HEK293 (cell line): ENCODE data around the gene CMIP.
A peak's percentile ranks its signal among the peaks of the same experiment; 100 is the strongest.

Source experiments
- CTCF ChIA-PET: fragments of 350-600 bp; formaldehyde crosslinking; extraction: SDS; loops from one replicate; lab custom pipeline; 2021; ENCODE audit warnings: antibody characterized with exemption; lab: Yijun Ruan, JAX
- POLR2A ChIA-PET: fragments of 300-600 bp; formaldehyde crosslinking; extraction: SDS; loops from one replicate; lab custom pipeline; 2020; ENCODE audit warnings: antibody characterized with exemption, inconsistent platforms; lab: Yijun Ruan, JAX
- H3K27ac ChIP-seq: fragments of 200-500 bp; sonication (Bioruptor generic); 2 replicates; pipeline ENCODE4 v1.5.1; 2014; ENCODE audit warnings: low read depth, low read length, control low read depth, inconsistent platforms; ENCODE audit errors: extremely low read depth
- H3K36me3 ChIP-seq, 2 experiments: fragments of 200-500 bp in 1 of 2; sonication (Bioruptor generic) in 1 of 2; 1 replicate in 1 of 2; 2 replicates in 1 of 2; pipeline ENCODE4 v1.5.1; 2014 to 2017; ENCODE audit warnings: inconsistent platforms in 2 of 2, low read length in 2 of 2; ENCODE audit not compliant: control insufficient read depth in 2 of 2, insufficient read depth in 1 of 2
- H3K4me1 ChIP-seq: fragments of 200-500 bp; sonication (Bioruptor generic); 2 replicates; pipeline ENCODE4 v1.5.1; 2014; ENCODE audit warnings: mild to moderate bottlenecking, low read length, inconsistent platforms; ENCODE audit not compliant: control insufficient read depth, insufficient read depth
- H3K4me3 ChIP-seq: 2 replicates; pipeline ENCODE4 v1.5.1; 2011; ENCODE audit warnings: low read depth, mild to moderate bottlenecking, control low read depth, low read length, moderate library complexity
- H3K9me3 ChIP-seq: fragments of 200-500 bp; sonication (Bioruptor generic); 2 replicates; pipeline ENCODE4 v1.5.1; 2014; ENCODE audit warnings: low read depth, low read length, inconsistent platforms; ENCODE audit not compliant: control insufficient read depth, insufficient read depth
- GLI2 ChIP-seq: fragments of 450-650 bp; formaldehyde crosslinking; IDR thresholded peaks from 2 replicates; pipeline ENCODE4; 2017; ENCODE audit warnings: missing biosample characterization, missing genetic modification characterization, low read depth, borderline replicate concordance
- HIC1 ChIP-seq: fragments of 450-650 bp; formaldehyde crosslinking; IDR thresholded peaks from 2 replicates; pipeline ENCODE4 v1.5.1; 2016; ENCODE audit warnings: missing biosample characterization, missing genetic modification characterization
- SCRT2 ChIP-seq: fragments of 450-650 bp; formaldehyde crosslinking; IDR thresholded peaks from 2 replicates; pipeline ENCODE4 v1.5.1; 2016; ENCODE audit warnings: missing biosample characterization, missing genetic modification characterization
- SP3 ChIP-seq: fragments of 450-650 bp; formaldehyde crosslinking; IDR thresholded peaks from 2 replicates; pipeline ENCODE4 v1.5.1; 2016; ENCODE audit warnings: missing biosample characterization, missing genetic modification characterization
- TCF7L2 ChIP-seq: IDR thresholded peaks from 2 replicates; pipeline ENCODE4 v1.6.1; 2011; ENCODE audit warnings: low read depth, mild to moderate bottlenecking, inconsistent platforms, low read length, moderate library complexity, borderline replicate concordance
- WT1 ChIP-seq: fragments of 450-650 bp; formaldehyde crosslinking; IDR thresholded peaks from 2 replicates; pipeline ENCODE4 v1.5.1; 2016; ENCODE audit warnings: missing biosample characterization, missing genetic modification characterization
- ZBTB17 ChIP-seq: fragments of 450-650 bp; formaldehyde crosslinking; IDR thresholded peaks from 2 replicates; pipeline ENCODE4 v1.5.1; 2016; ENCODE audit warnings: missing biosample characterization, missing genetic modification characterization
- ZFHX2 ChIP-seq: fragments of 450-650 bp; formaldehyde crosslinking; conservative IDR thresholded peaks from 2 replicates; pipeline ENCODE4 v1.5.1; 2016; ENCODE audit warnings: missing biosample characterization, missing genetic modification characterization
- ZNF114 ChIP-seq: fragments of 450-650 bp; formaldehyde crosslinking; IDR thresholded peaks from 2 replicates; pipeline ENCODE4 v1.5.0; 2017; ENCODE audit warnings: missing biosample characterization, missing genetic modification characterization
- ZNF146 ChIP-seq: fragments of 450-650 bp; formaldehyde crosslinking; IDR thresholded peaks from 2 replicates; pipeline ENCODE4 v1.5.1; 2016; ENCODE audit warnings: missing biosample characterization, missing genetic modification characterization
- ZNF24 ChIP-seq: fragments of 450-650 bp; formaldehyde crosslinking; IDR thresholded peaks from 2 replicates; pipeline ENCODE4 v1.5.1; 2016; ENCODE audit warnings: missing biosample characterization, missing genetic modification characterization
- ZNF350 ChIP-seq: fragments of 450-650 bp; formaldehyde crosslinking; IDR thresholded peaks from 2 replicates; pipeline ENCODE4 v1.5.0; 2017; ENCODE audit warnings: missing biosample characterization, mild to moderate bottlenecking, missing genetic modification characterization
- ZNF366 ChIP-seq: fragments of 450-650 bp; formaldehyde crosslinking; conservative IDR thresholded peaks from 2 replicates; pipeline ENCODE4 v1.5.1; 2016; ENCODE audit warnings: missing biosample characterization, missing genetic modification characterization
- ZNF48 ChIP-seq: fragments of 450-650 bp; formaldehyde crosslinking; IDR thresholded peaks from 2 replicates; pipeline ENCODE4 v1.5.1; 2016; ENCODE audit warnings: missing biosample characterization, missing genetic modification characterization
- ZNF521 ChIP-seq: fragments of 450-650 bp; formaldehyde crosslinking; IDR thresholded peaks from 2 replicates; pipeline ENCODE4 v1.5.1; 2017; ENCODE audit warnings: missing biosample characterization, mild to moderate bottlenecking, missing genetic modification characterization
- ZNF585B ChIP-seq: fragments of 450-650 bp; formaldehyde crosslinking; IDR thresholded peaks from 2 replicates; pipeline ENCODE4 v1.5.1; 2016; ENCODE audit warnings: missing biosample characterization, missing genetic modification characterization
- ZNF621 ChIP-seq: fragments of 450-650 bp; formaldehyde crosslinking; IDR thresholded peaks from 2 replicates; pipeline ENCODE4 v1.5.1; 2017; ENCODE audit warnings: missing biosample characterization, missing genetic modification characterization
- TF ChIP-seq, protein P1 (sequence below): fragments of 450-650 bp; formaldehyde crosslinking; IDR thresholded peaks from 2 replicates; pipeline ENCODE4 v1.5.1; 2016; ENCODE audit warnings: missing biosample characterization, missing genetic modification characterization, borderline replicate concordance
- TF ChIP-seq, protein P2 (sequence below): fragments of 450-650 bp; formaldehyde crosslinking; IDR thresholded peaks from 2 replicates; pipeline ENCODE4 v1.5.1; 2016; ENCODE audit warnings: missing biosample characterization, missing genetic modification characterization

CMIP gene

GRCh38 chr16:81464279-81464678, 19.7 kb downstream of the CMIP start:
- ChIA-PET CTCF (interaction anchor here (0.6 kb wide), 2 partner anchors 11 to 60 kb away, joined by 4 read pairs; no protein-coding TSS in a partner anchor), POLR2A (no interaction called here)
- Histone ChIP-seq H3K36me3 (peaks cover 0 to 3% of the 10 kb centered on the region in 2 experiments; a peak in 1 of 3 replicates), H3K4me1 (no peaks in the 10 kb centered on the region), H3K9me3 (no peaks in the 10 kb centered on the region), H3K27ac (no peak overlapping the region), H3K4me3 (no peak overlapping the region)
- TF ChIP-seq ZNF24 (tag by site-specific recombination) (0 out of 2 replicates have a peak, but pooled peaks have one; percentile 23), SP3 (tag by site-specific recombination) (no peak), ZNF48 (no peak), TCF7L2 (no peak), ZNF621 (tag by site-specific recombination) (no peak)

GRCh38 chr16:81465375-81465943, 20.9 kb downstream of the CMIP start:
- peaks cover 0 to 3% of the 10 kb centered on the region in 2 experiments; a peak in 1 of 3 replicates for H3K36me3 ChIP-seq
- no peak overlapping the region for H3K4me3 ChIP-seq
- ChIA-PET POLR2A (interaction anchor here (0.5 kb wide), 1 partner anchor 13 kb away, joined by 4 read pairs; no protein-coding TSS in a partner anchor), CTCF (interaction anchor here (0.9 kb wide), 1 partner anchor 8 kb away, joined by 3 read pairs; no protein-coding TSS in a partner anchor)
- H3K4me1 ChIP-seq: no peaks in the 10 kb centered on the region
- TF ChIP-seq ZNF366 (tag by site-specific recombination) (no peak), ZBTB17 (tag by site-specific recombination) (no peak), GLI2 (no peak)
- H3K27ac ChIP-seq: no peak overlapping the region
- no peaks in the 10 kb centered on the region for H3K9me3 ChIP-seq

GRCh38 chr16:81466356-81466980, 21.9 kb downstream of the CMIP start:
- ChIA-PET POLR2A (interaction anchor here (0.5 kb wide), 1 partner anchor 14 kb away, joined by 4 read pairs; no protein-coding TSS in a partner anchor), CTCF (no interaction called here)
- Histone ChIP-seq H3K9me3 (no peaks in the 10 kb centered on the region), H3K27ac (no peak overlapping the region), H3K4me1 (no peaks in the 10 kb centered on the region), H3K36me3 (peaks cover 0 to 11% of the 10 kb centered on the region in 2 experiments; a peak in 1 of 3 replicates), H3K4me3 (no peak overlapping the region)
- TF ChIP-seq ZNF585B (tag by site-specific recombination) (no peak), SCRT2 (no peak)

- Histone ChIP-seq H3K4me3 (no peak overlapping the region), H3K36me3 (peaks cover 0 to 16% of the 10 kb centered on the region in 2 experiments; a peak in 1 of 3 replicates), H3K9me3 (no peaks in the 10 kb centered on the region), H3K4me1 (no peaks in the 10 kb centered on the region), H3K27ac (no peak overlapping the region)
- ChIA-PET CTCF (no interaction called here), POLR2A (no interaction called here)
- TF ChIP-seq, protein P1, sequence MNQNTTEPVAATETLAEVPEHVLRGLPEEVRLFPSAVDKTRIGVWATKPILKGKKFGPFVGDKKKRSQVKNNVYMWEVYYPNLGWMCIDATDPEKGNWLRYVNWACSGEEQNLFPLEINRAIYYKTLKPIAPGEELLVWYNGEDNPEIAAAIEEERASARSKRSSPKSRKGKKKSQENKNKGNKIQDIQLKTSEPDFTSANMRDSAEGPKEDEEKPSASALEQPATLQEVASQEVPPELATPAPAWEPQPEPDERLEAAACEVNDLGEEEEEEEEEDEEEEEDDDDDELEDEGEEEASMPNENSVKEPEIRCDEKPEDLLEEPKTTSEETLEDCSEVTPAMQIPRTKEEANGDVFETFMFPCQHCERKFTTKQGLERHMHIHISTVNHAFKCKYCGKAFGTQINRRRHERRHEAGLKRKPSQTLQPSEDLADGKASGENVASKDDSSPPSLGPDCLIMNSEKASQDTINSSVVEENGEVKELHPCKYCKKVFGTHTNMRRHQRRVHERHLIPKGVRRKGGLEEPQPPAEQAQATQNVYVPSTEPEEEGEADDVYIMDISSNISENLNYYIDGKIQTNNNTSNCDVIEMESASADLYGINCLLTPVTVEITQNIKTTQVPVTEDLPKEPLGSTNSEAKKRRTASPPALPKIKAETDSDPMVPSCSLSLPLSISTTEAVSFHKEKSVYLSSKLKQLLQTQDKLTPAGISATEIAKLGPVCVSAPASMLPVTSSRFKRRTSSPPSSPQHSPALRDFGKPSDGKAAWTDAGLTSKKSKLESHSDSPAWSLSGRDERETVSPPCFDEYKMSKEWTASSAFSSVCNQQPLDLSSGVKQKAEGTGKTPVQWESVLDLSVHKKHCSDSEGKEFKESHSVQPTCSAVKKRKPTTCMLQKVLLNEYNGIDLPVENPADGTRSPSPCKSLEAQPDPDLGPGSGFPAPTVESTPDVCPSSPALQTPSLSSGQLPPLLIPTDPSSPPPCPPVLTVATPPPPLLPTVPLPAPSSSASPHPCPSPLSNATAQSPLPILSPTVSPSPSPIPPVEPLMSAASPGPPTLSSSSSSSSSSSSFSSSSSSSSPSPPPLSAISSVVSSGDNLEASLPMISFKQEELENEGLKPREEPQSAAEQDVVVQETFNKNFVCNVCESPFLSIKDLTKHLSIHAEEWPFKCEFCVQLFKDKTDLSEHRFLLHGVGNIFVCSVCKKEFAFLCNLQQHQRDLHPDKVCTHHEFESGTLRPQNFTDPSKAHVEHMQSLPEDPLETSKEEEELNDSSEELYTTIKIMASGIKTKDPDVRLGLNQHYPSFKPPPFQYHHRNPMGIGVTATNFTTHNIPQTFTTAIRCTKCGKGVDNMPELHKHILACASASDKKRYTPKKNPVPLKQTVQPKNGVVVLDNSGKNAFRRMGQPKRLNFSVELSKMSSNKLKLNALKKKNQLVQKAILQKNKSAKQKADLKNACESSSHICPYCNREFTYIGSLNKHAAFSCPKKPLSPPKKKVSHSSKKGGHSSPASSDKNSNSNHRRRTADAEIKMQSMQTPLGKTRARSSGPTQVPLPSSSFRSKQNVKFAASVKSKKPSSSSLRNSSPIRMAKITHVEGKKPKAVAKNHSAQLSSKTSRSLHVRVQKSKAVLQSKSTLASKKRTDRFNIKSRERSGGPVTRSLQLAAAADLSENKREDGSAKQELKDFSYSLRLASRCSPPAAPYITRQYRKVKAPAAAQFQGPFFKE (tag by site-specific recombination): no peak
- TF ChIP-seq GLI2: no peak
- no peak for TF ChIP-seq WT1
- no peak for TF ChIP-seq ZFHX2
- TF ChIP-seq ZNF146 (tag by site-specific recombination): no peak
- TF ChIP-seq, protein P2, sequence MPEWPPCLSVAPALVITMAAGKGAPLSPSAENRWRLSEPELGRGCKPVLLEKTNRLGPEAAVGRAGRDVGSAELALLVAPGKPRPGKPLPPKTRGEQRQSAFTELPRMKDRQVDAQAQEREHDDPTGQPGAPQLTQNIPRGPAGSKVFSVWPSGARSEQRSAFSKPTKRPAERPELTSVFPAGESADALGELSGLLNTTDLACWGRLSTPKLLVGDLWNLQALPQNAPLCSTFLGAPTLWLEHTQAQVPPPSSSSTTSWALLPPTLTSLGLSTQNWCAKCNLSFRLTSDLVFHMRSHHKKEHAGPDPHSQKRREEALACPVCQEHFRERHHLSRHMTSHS (tag by site-specific recombination): no peak
- no peak for TF ChIP-seq ZNF350 (tag by site-specific recombination)
- TF ChIP-seq ZNF521 (tag by site-specific recombination): no peak
- no peak for TF ChIP-seq HIC1
- no peak for TF ChIP-seq ZNF114 (tag by site-specific recombination)
Observed at GRCh38 chr16:81467072-81467471, 22.5 kb downstream of the CMIP start.
